Peyer's patch (tissue), 4 donors: ENCODE measurements around the gene TRAPPC11.

Experiments
- POLR2A ChIP-seq, 2 donors: fragments of 450-650 bp; IDR thresholded peaks; one replicate each; pipeline ENCODE4 v1.5.1; 2017; ENCODE audit warnings: antibody characterized with exemption in 2 of 2, mild to moderate bottlenecking in 2 of 2, moderate library complexity in 2 of 2
- TF ChIP-seq, protein P1 (sequence below), 6 experiments: fragments of 450-650 bp in 4 of 6; fragments of 200-600 bp in 2 of 6; sonication (generic) in 1 of 6; IDR thresholded peaks; one replicate each; pipeline ENCODE4 v1.5.1; 2017 to 2019; ENCODE audit warnings: antibody characterized with exemption in 6 of 6, mild to moderate bottlenecking in 3 of 6, moderate library complexity in 1 of 6

DNA sequence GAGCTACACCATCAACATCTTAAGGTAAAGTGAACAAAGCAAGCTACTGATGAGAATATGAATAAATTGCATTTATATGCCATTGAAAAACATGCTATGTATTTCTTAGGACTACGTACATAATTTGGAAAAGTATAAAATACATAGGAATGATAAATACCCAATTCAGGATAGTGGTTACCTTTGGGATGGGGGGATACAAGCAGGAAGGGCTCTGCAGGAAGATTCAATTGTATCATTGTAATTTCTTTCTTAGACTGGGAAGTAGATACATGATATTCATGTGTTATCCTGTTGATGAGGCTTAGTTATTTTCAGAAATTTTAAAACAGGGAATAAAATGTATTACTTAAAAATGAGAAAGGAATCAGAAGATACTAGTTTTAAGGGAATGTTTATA is 43.4 kb downstream of the TRAPPC11 start:
- TF ChIP-seq, protein P1, sequence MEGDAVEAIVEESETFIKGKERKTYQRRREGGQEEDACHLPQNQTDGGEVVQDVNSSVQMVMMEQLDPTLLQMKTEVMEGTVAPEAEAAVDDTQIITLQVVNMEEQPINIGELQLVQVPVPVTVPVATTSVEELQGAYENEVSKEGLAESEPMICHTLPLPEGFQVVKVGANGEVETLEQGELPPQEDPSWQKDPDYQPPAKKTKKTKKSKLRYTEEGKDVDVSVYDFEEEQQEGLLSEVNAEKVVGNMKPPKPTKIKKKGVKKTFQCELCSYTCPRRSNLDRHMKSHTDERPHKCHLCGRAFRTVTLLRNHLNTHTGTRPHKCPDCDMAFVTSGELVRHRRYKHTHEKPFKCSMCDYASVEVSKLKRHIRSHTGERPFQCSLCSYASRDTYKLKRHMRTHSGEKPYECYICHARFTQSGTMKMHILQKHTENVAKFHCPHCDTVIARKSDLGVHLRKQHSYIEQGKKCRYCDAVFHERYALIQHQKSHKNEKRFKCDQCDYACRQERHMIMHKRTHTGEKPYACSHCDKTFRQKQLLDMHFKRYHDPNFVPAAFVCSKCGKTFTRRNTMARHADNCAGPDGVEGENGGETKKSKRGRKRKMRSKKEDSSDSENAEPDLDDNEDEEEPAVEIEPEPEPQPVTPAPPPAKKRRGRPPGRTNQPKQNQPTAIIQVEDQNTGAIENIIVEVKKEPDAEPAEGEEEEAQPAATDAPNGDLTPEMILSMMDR (IDR thresholded peaks at IDR 0.05), result no peak
- TF ChIP-seq POLR2A (IDR thresholded peaks at IDR 0.05), result no peak
